Memory B cell (primary cell): ENCODE data around the gene SGCA.

Experiments
- ATAC-seq: fragments of 150-1000 bp; cut with Tn5 transposase; 2 replicates; pipeline ENCODE4 v1.10.0; 2021; ENCODE audit warnings: low read depth, mild to moderate bottlenecking, moderate library complexity
- DNase-seq, 2 donors: peaks; one replicate each; pipeline ENCODE4 v3.0.0; 2022; ENCODE audit warnings: low spot score in 2 of 2
- H3K27ac Mint-ChIP-seq: one replicate; pipeline ENCODE4 v1.8.0; 2022; ENCODE audit warnings: mild to moderate bottlenecking, moderate library complexity, mixed read lengths
- H3K27me3 Mint-ChIP-seq: one replicate; pipeline ENCODE4 v1.8.0; 2022; ENCODE audit warnings: mixed read lengths
- H3K36me3 Mint-ChIP-seq: one replicate; pipeline ENCODE4 v1.8.0; 2022; ENCODE audit warnings: mild to moderate bottlenecking, mixed read lengths
- H3K4me1 Mint-ChIP-seq: one replicate; pipeline ENCODE4 v1.8.0; 2022; ENCODE audit warnings: mixed read lengths
- H3K4me3 Mint-ChIP-seq: one replicate; pipeline ENCODE4 v1.8.0; 2022; ENCODE audit warnings: mild to moderate bottlenecking, moderate library complexity, mixed read lengths
- H3K9me3 Mint-ChIP-seq: one replicate; pipeline ENCODE4 v1.8.0; 2022; ENCODE audit warnings: mixed read lengths

SGCA gene

GRCh38 chr17:50172936-50173334 lies 7.1 kb downstream of the SGCA start:
- Mint-ChIP-seq H3K27ac (no peak overlapping the region), H3K9me3 (no peaks in the 10 kb centered on the region), H3K4me3 (no peak overlapping the region), H3K36me3 (peaks cover 1% of the 10 kb centered on the region), H3K27me3 (no peaks in the 10 kb centered on the region), H3K4me1 (peaks cover 17% of the 10 kb centered on the region)
- ATAC-seq = no peak
- DNase-seq = no peak

- DNase-seq (no peak), ATAC-seq (no peak)
- Mint-ChIP-seq H3K9me3 (no peaks in the 10 kb centered on the region), H3K36me3 (peaks cover 1% of the 10 kb centered on the region), H3K4me3 (no peak overlapping the region), H3K4me1 (peaks cover 21% of the 10 kb centered on the region), H3K27me3 (no peaks in the 10 kb centered on the region), H3K27ac (no peak overlapping the region)
These were observed 7.6 kb downstream of the SGCA start for GRCh38 chr17:50173335-50173941.

DNA sequence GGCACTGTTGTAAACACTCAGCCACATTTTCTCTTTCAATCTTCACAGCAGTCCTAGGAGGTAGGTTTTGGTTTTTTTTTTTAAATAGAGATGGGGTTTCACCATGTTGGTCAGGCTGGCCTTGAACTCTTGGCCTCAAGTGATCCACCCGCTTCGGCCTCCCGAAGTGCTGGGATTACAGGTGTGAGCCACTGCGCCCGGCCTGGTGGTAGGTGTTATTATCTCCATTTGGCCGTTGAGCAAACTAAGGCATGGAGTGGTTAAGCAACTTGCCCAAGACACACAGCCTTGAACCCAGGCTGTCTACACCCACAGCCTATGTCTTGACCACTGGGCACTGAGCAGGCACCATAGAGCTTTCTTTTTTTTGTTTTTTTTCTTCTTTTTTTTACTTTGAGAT lies 8.6 kb downstream of the SGCA start:
- no peak for ATAC-seq
- H3K36me3 Mint-ChIP-seq = no peaks in the 10 kb centered on the region
- no peaks in the 10 kb centered on the region for H3K27me3 Mint-ChIP-seq
- no peak overlapping the region for H3K27ac Mint-ChIP-seq
- DNase-seq = no peak
- H3K4me3 Mint-ChIP-seq = no peak overlapping the region
- H3K4me1 Mint-ChIP-seq = peaks cover 12% of the 10 kb centered on the region
- no peaks in the 10 kb centered on the region for H3K9me3 Mint-ChIP-seq

GRCh38 chr17:50175035-50175807 lies 9.4 kb downstream of the SGCA start:
- no peak for DNase-seq
- no peak for ATAC-seq
- no peaks in the 10 kb centered on the region for H3K27me3 Mint-ChIP-seq
- no peak overlapping the region for H3K4me3 Mint-ChIP-seq
- no peak overlapping the region for H3K27ac Mint-ChIP-seq
- no peaks in the 10 kb centered on the region for H3K36me3 Mint-ChIP-seq
- no peaks in the 10 kb centered on the region for H3K9me3 Mint-ChIP-seq
- H3K4me1 Mint-ChIP-seq = peaks cover 10% of the 10 kb centered on the region

- Mint-ChIP-seq H3K27ac (no peak overlapping the region), H3K4me1 (peaks cover 10% of the 10 kb centered on the region), H3K4me3 (no peak overlapping the region), H3K36me3 (no peaks in the 10 kb centered on the region), H3K27me3 (no peaks in the 10 kb centered on the region), H3K9me3 (no peaks in the 10 kb centered on the region)
- ATAC-seq = no peak
- DNase-seq = no peak
These were observed 11.0 kb downstream of the SGCA start for GRCh38 chr17:50176559-50177357.

DNA sequence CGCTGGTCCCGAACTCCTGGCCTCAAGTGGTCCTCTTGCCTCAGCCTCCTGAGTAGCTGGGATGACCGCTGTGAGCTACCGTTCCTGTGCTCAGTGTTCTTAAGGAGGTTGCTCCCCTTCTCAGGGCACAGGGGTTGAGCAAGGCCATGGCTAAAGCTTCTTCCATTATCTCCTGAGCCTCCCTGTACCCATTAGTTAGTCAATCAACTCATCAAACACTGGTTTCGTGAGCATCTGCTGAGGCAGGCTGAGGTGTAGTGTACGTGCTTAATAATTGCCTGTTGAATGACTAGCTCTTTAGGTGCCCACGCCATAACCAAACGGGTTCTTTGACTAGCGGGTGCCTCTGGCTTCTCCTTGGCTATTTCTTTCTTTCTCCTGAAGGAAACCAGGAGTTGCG lies 11.7 kb downstream of the SGCA start:
- peaks cover 12% of the 10 kb centered on the region for H3K4me1 Mint-ChIP-seq
- ATAC-seq (no peak), DNase-seq (no peak)
- no peaks in the 10 kb centered on the region for H3K36me3 Mint-ChIP-seq
- no peaks in the 10 kb centered on the region for H3K27me3 Mint-ChIP-seq
- H3K4me3 Mint-ChIP-seq = no peak overlapping the region
- no peak overlapping the region for H3K27ac Mint-ChIP-seq
- no peaks in the 10 kb centered on the region for H3K9me3 Mint-ChIP-seq

GRCh38 chr17:50177983-50178834 lies 12.4 kb downstream of the SGCA start:
- Mint-ChIP-seq H3K36me3 (no peaks in the 10 kb centered on the region), H3K4me1 (peaks cover 15% of the 10 kb centered on the region), H3K9me3 (no peaks in the 10 kb centered on the region), H3K27me3 (no peaks in the 10 kb centered on the region), H3K27ac (peak overlapping the region; percentile 2), H3K4me3 (peak overlapping the region; percentile 51)
- DNase-seq (peak; percentile 49 to 50), ATAC-seq (peak; percentile 96)

DNA sequence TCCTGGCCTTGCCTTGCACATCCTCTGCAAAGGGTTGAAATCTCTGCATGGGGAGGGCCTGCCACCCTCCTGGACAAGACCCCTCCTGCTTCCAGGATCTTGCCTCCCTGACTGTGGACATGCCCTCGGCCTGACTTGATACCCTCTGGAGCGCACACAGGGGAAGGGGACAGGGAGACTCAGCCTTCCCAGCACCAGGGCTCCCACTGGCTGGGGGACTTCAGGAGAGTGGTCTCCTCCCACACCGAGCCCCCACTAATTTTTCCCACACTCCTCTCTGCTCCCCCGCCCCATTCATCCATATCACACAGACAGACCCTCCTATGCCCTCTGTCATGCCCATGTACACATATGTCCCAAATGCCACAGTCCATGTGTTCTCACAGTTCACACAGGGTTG lies 14.3 kb downstream of the SGCA start:
- Mint-ChIP-seq H3K36me3 (no peaks in the 10 kb centered on the region), H3K4me1 (peaks cover 28% of the 10 kb centered on the region), H3K4me3 (no peak overlapping the region), H3K9me3 (no peaks in the 10 kb centered on the region), H3K27ac (no peak overlapping the region), H3K27me3 (no peaks in the 10 kb centered on the region)
- DNase-seq (no peak), ATAC-seq (no peak)

DNA sequence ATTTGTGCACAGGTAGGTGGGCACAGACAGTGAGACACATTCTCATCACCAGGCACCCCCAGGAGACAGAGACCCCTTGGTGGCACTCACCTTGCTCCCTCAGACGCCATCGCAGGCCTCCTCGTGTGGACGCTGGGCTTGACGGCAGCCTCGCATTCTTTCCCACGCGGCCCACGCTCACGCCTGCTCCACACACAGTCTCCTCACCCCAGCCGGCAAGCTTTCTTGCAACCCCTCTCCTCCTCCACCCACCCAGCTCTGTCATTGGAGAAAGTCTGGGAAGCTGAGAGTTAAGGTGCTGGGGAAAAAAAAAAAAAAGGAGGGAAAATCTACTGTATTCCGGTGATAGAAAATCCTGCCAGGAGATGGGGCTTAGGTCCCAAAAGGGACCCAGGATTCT lies 14.8 kb downstream of the SGCA start:
- Mint-ChIP-seq H3K27ac (no peak overlapping the region), H3K9me3 (no peaks in the 10 kb centered on the region), H3K27me3 (no peaks in the 10 kb centered on the region), H3K4me1 (peaks cover 33% of the 10 kb centered on the region), H3K4me3 (no peak overlapping the region), H3K36me3 (no peaks in the 10 kb centered on the region)
- DNase-seq (no peak), ATAC-seq (no peak)

GRCh38 chr17:50181144-50181543 lies 15.3 kb downstream of the SGCA start:
- Mint-ChIP-seq H3K27ac (no peak overlapping the region), H3K36me3 (no peaks in the 10 kb centered on the region), H3K27me3 (no peaks in the 10 kb centered on the region), H3K9me3 (no peaks in the 10 kb centered on the region), H3K4me1 (peaks cover 34% of the 10 kb centered on the region), H3K4me3 (no peak overlapping the region)
- no peak for ATAC-seq
- no peak for DNase-seq

- ATAC-seq (no peak), DNase-seq (no peak)
- Mint-ChIP-seq H3K36me3 (no peaks in the 10 kb centered on the region), H3K27ac (no peak overlapping the region), H3K4me1 (peaks cover 35% of the 10 kb centered on the region), H3K4me3 (no peak overlapping the region), H3K27me3 (no peaks in the 10 kb centered on the region), H3K9me3 (no peaks in the 10 kb centered on the region)
These were observed 16.1 kb downstream of the SGCA start for GRCh38 chr17:50181591-50182560.

DNA sequence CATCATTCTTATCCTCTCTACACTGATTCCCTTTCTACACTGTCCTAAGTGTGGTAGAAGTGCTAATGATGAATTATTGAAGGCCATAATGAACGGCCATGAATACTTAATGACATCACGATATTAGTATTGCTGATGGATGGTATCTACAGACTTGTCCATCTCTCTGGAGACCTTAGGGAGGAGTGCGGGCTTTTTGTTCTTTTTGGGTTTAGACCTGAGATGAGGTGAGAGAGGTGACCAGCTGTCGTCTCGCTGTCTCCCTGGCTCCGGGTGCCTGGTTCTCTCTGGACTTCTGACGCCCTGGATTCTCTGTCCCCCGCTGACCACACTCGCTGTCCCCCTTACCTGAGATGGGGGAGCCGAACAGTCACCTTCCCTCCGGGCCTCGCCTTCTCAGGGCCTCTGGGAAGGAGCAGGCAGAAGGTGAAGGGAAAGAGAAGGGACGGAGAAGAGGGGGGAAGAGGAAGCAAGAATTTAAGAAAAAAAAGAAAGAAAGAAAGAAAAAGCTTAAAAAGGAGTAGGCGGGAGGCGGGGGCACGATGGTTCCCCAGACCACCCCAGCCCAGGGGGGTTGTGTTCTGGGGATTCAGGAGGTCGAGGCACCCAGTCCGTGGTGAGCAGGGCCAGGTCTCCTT lies 17.1 kb downstream of the SGCA start:
- no peaks in the 10 kb centered on the region for H3K9me3 Mint-ChIP-seq
- no peaks in the 10 kb centered on the region for H3K36me3 Mint-ChIP-seq
- DNase-seq (no peak), ATAC-seq (no peak)
- H3K27me3 Mint-ChIP-seq = no peaks in the 10 kb centered on the region
- H3K27ac Mint-ChIP-seq = no peak overlapping the region
- H3K4me3 Mint-ChIP-seq = peak overlapping the region; percentile 70
- H3K4me1 Mint-ChIP-seq = peaks cover 34% of the 10 kb centered on the region
